MM.1S (cell line): ENCODE data around the gene LAMA3.

Experiments
- DNase-seq: peaks from one replicate; pipeline ENCODE4 v3.0.0-alpha.2; 2015
- H2AFZ ChIP-seq: fragments of 300-600 bp; sonication (generic); 2 replicates; pipeline ENCODE4 v1.6.0; 2016; ENCODE audit warnings: antibody characterized with exemption, low read length
- H3F3A ChIP-seq: fragments of 300-600 bp; sonication (generic); 2 replicates; pipeline ENCODE4 v1.6.1; 2016; ENCODE audit warnings: mild to moderate bottlenecking, antibody characterized with exemption, low read length, moderate library complexity, mixed read lengths; ENCODE audit not compliant: insufficient read depth
- H3K27ac ChIP-seq: fragments of 300-600 bp; sonication (generic); 2 replicates; pipeline ENCODE4 v1.5.1; 2016; ENCODE audit warnings: mild to moderate bottlenecking, low read length
- H3K27me3 ChIP-seq: fragments of 300-600 bp; sonication (generic); replicated peaks from 2 replicates; pipeline ENCODE4 v1.6.0; 2016; ENCODE audit warnings: low read length; ENCODE audit not compliant: insufficient read depth
- H3K36me3 ChIP-seq: fragments of 300-600 bp; sonication (generic); replicated peaks from 2 replicates; pipeline ENCODE4 v1.6.1; 2016; ENCODE audit warnings: mild to moderate bottlenecking, low read length, mixed read lengths; ENCODE audit not compliant: insufficient read depth
- H3K4me1 ChIP-seq: fragments of 300-600 bp; sonication (generic); 2 replicates; pipeline ENCODE4 v1.6.1; 2016; ENCODE audit warnings: low read length, mixed read lengths
- H3K4me2 ChIP-seq: fragments of 300-600 bp; sonication (generic); 2 replicates; pipeline ENCODE4 v1.6.0; 2016; ENCODE audit warnings: low read depth, low read length
- H3K4me3 ChIP-seq: fragments of 300-600 bp; sonication (generic); 2 replicates; pipeline ENCODE4 v1.5.1; 2016; ENCODE audit warnings: low read length, mixed read lengths
- H3K79me2 ChIP-seq: fragments of 300-600 bp; sonication (generic); 2 replicates; pipeline ENCODE4 v1.6.1; 2016; ENCODE audit warnings: mixed run types, low read length, mixed read lengths
- H3K9ac ChIP-seq: fragments of 300-600 bp; sonication (generic); 2 replicates; pipeline ENCODE4 v1.6.1; 2016; ENCODE audit warnings: low read length, mixed read lengths
- H3K9me2 ChIP-seq: fragments of 300-600 bp; sonication (generic); replicated peaks from 2 replicates; pipeline ENCODE4 v1.6.1; 2016; ENCODE audit warnings: mild to moderate bottlenecking, low read length, mixed read lengths; ENCODE audit not compliant: insufficient read depth
- H3K9me3 ChIP-seq: fragments of 300-600 bp; sonication (generic); replicated peaks from 2 replicates; pipeline ENCODE4 v1.6.1; 2016; ENCODE audit warnings: mild to moderate bottlenecking, low read length, mixed read lengths; ENCODE audit not compliant: insufficient read depth
- H4K20me1 ChIP-seq: fragments of 300-600 bp; sonication (generic); 2 replicates; pipeline ENCODE4 v1.6.1; 2016; ENCODE audit warnings: mild to moderate bottlenecking, low read length, moderate library complexity, mixed read lengths; ENCODE audit not compliant: insufficient read depth
- CTCF ChIP-seq: fragments of 300-600 bp; sonication (generic); IDR thresholded peaks from 2 replicates; pipeline ENCODE4 v1.5.1; 2016; ENCODE audit warnings: antibody characterized with exemption, low read length, mixed read lengths
- EZH2 ChIP-seq: fragments of 300-600 bp; sonication (generic); optimal IDR thresholded peaks from 2 replicates; pipeline ENCODE3; 2017; ENCODE audit warnings: low read depth, mild to moderate bottlenecking, antibody characterized with exemption, low read length, mixed read lengths
- EZH2phosphoT487 ChIP-seq: fragments of 300-600 bp; sonication (generic); IDR thresholded peaks from 2 replicates; pipeline ENCODE4 v1.6.1; 2018; ENCODE audit warnings: antibody characterized with exemption, low read length

Gene LAMA3

GRCh38 chr18:23882616-23883276, 193.5 kb downstream of the LAMA3 start:
- H3K4me2 ChIP-seq: no peak overlapping the region
- H3K36me3 ChIP-seq: no peaks in the 10 kb centered on the region
- no peak overlapping the region for H2AFZ ChIP-seq
- H3K4me1 ChIP-seq: no peaks in the 10 kb centered on the region
- no peak for DNase-seq
- no peak overlapping the region for H3K27ac ChIP-seq
- no peak overlapping the region for H3K9ac ChIP-seq
- H3F3A ChIP-seq: no peaks in the 10 kb centered on the region
- no peaks in the 10 kb centered on the region for H4K20me1 ChIP-seq
- no peaks in the 10 kb centered on the region for H3K9me3 ChIP-seq
- no peak overlapping the region for H3K4me3 ChIP-seq
- TF ChIP-seq EZH2phosphoT487: no peak
- no peak for TF ChIP-seq CTCF
- no peak for TF ChIP-seq EZH2
- H3K9me2 ChIP-seq: no peaks in the 10 kb centered on the region
- no peaks in the 10 kb centered on the region for H3K27me3 ChIP-seq
- no peaks in the 10 kb centered on the region for H3K79me2 ChIP-seq

GRCh38 chr18:23883277-23883790, 194.1 kb downstream of the LAMA3 start:
- H2AFZ ChIP-seq: no peak overlapping the region
- no peaks in the 10 kb centered on the region for H3K79me2 ChIP-seq
- TF ChIP-seq CTCF: no peak
- no peak for TF ChIP-seq EZH2
- no peak for TF ChIP-seq EZH2phosphoT487
- no peaks in the 10 kb centered on the region for H4K20me1 ChIP-seq
- DNase-seq: no peak
- H3F3A ChIP-seq: no peaks in the 10 kb centered on the region
- no peak overlapping the region for H3K27ac ChIP-seq
- H3K27me3 ChIP-seq: no peaks in the 10 kb centered on the region
- H3K4me2 ChIP-seq: no peak overlapping the region
- H3K9me2 ChIP-seq: no peaks in the 10 kb centered on the region
- H3K4me1 ChIP-seq: no peaks in the 10 kb centered on the region
- H3K4me3 ChIP-seq: no peak overlapping the region
- H3K9me3 ChIP-seq: no peaks in the 10 kb centered on the region
- no peaks in the 10 kb centered on the region for H3K36me3 ChIP-seq
- H3K9ac ChIP-seq: no peak overlapping the region

- no peaks in the 10 kb centered on the region for H3K27me3 ChIP-seq
- no peaks in the 10 kb centered on the region for H3F3A ChIP-seq
- no peaks in the 10 kb centered on the region for H3K79me2 ChIP-seq
- H3K9ac ChIP-seq: no peak overlapping the region
- no peaks in the 10 kb centered on the region for H4K20me1 ChIP-seq
- no peak for DNase-seq
- no peaks in the 10 kb centered on the region for H3K9me2 ChIP-seq
- no peaks in the 10 kb centered on the region for H3K9me3 ChIP-seq
- no peak overlapping the region for H3K4me3 ChIP-seq
- no peak overlapping the region for H2AFZ ChIP-seq
- H3K36me3 ChIP-seq: no peaks in the 10 kb centered on the region
- TF ChIP-seq CTCF: no peak
- no peak for TF ChIP-seq EZH2
- no peak for TF ChIP-seq EZH2phosphoT487
- H3K27ac ChIP-seq: no peak overlapping the region
- H3K4me2 ChIP-seq: no peak overlapping the region
- no peaks in the 10 kb centered on the region for H3K4me1 ChIP-seq
Observed at GRCh38 chr18:23884681-23885375, 195.6 kb downstream of the LAMA3 start.
